Colonic mucosa (tissue), 4 donors: Measurements from ENCODE around the gene IL17RA. TPM values are rescaled to one million over a fixed set of nuclear protein-coding genes. Genes with fewer than 3 reads are reported as not detected.

ENCODE experiments used
- DNase-seq: peaks from one replicate; pipeline ENCODE4 v3.0.0-alpha.2; 2020
- H3K27ac ChIP-seq: fragments of 200-600 bp; one replicate; pipeline ENCODE4 v1.8.0; 2021
- H3K27me3 ChIP-seq: fragments of 200-600 bp; one replicate; pipeline ENCODE4 v1.8.0; 2021
- H3K36me3 ChIP-seq: fragments of 200-600 bp; one replicate; pipeline ENCODE4 v1.8.0; 2021
- H3K4me1 ChIP-seq: fragments of 200-600 bp; one replicate; pipeline ENCODE4 v1.8.0; 2021; ENCODE audit warnings: mild to moderate bottlenecking
- H3K4me3 ChIP-seq: fragments of 200-600 bp; one replicate; pipeline ENCODE4 v1.8.0; 2021
- H3K9ac ChIP-seq, 2 donors: one replicate each; pipeline ENCODE4 v1.7.0; 2013; ENCODE audit warnings: control low read depth in 2 of 2, low read depth in 2 of 2, low read length in 2 of 2
- H3K9me3 ChIP-seq: fragments of 200-600 bp; one replicate; pipeline ENCODE4 v1.8.0; 2021
- CTCF ChIP-seq: fragments of 200-600 bp; IDR thresholded peaks from one replicate; pipeline ENCODE4 v1.8.0; 2022; ENCODE audit warnings: antibody characterized with exemption, mild to moderate bottlenecking
- intact Hi-C: fragments of 100-400 bp; cut with DNase I; formaldehyde crosslinking; loops from one replicate; pipeline ENCODE4 v1.14.1; 2022
- total RNA-seq, 2 donors: library from RNA; stranded (reverse); fragmentation: NEBNext Ultra II Directional in 1 of 2; extraction: Animal tissue kit (Norgen Biotek cat#: 25700) in 1 of 2; gene quantifications; one replicate each; pipeline ENCODE4 v1.2.1, GENCODE V29; 2021
- donor health status: healthy.
- donor health status: DM: no; HTN: no; CAD: no.
- donor health status: DM: no; HTN: no; CAD: no.

IL17RA gene
- total RNA-seq, 2 donors from 2014 or later: 17.2 to 20.2 TPM

GRCh38 chr22:17118342-17118741, 33.5 kb downstream of the IL17RA start:
- H3K27me3 ChIP-seq: peaks cover 27% of the 10 kb centered on the region
- no peak overlapping the region for H3K4me3 ChIP-seq
- intact Hi-C loops: no loop called here
- no peaks in the 10 kb centered on the region for H3K4me1 ChIP-seq
- no peaks in the 10 kb centered on the region for H3K36me3 ChIP-seq
- DNase-seq: no peak
- H3K27ac ChIP-seq: no peak overlapping the region
- TF ChIP-seq CTCF: no peak
- H3K9ac ChIP-seq: no peak overlapping the region
- no peaks in the 10 kb centered on the region for H3K9me3 ChIP-seq

GRCh38 chr22:17119481-17120202, 34.8 kb downstream of the IL17RA start:
- Histone ChIP-seq H3K27ac (no peak overlapping the region), H3K4me1 (no peaks in the 10 kb centered on the region), H3K9me3 (no peaks in the 10 kb centered on the region), H3K27me3 (peaks cover 27% of the 10 kb centered on the region), H3K36me3 (no peaks in the 10 kb centered on the region), H3K4me3 (no peak overlapping the region), H3K9ac (no peak overlapping the region)
- intact Hi-C loops: no loop called here
- peak; percentile 26 for TF ChIP-seq CTCF
- DNase-seq: peak; percentile 45

- Histone ChIP-seq H3K9me3 (no peaks in the 10 kb centered on the region), H3K36me3 (no peaks in the 10 kb centered on the region), H3K27ac (no peak overlapping the region), H3K27me3 (peaks cover 27% of the 10 kb centered on the region), H3K4me1 (no peaks in the 10 kb centered on the region), H3K9ac (no peak overlapping the region), H3K4me3 (no peak overlapping the region)
- DNase-seq: no peak
- no peak for TF ChIP-seq CTCF
- intact Hi-C loops: no loop called here
These were observed 35.5 kb downstream of the IL17RA start for GRCh38 chr22:17120281-17120680.

GRCh38 chr22:17120711-17121232, 36.0 kb downstream of the IL17RA start:
- peak overlapping the region; percentile 52 for H3K4me3 ChIP-seq
- no peaks in the 10 kb centered on the region for H3K4me1 ChIP-seq
- peaks cover 27% of the 10 kb centered on the region for H3K27me3 ChIP-seq
- no peak overlapping the region for H3K9ac ChIP-seq
- H3K27ac ChIP-seq: no peak overlapping the region
- H3K9me3 ChIP-seq: no peaks in the 10 kb centered on the region
- no peaks in the 10 kb centered on the region for H3K36me3 ChIP-seq
- DNase-seq: no peak
- intact Hi-C loops: no loop called here
- no peak for TF ChIP-seq CTCF

- no peak for TF ChIP-seq CTCF
- H3K9ac ChIP-seq: peak within 1 kb of the TSS in 1 of 2 donors; percentile 4
- H3K27ac ChIP-seq: no peak within 1 kb of the TSS
- peaks cover 27% of the 10 kb centered on the region for H3K27me3 ChIP-seq
- H3K4me3 ChIP-seq: peak within 1 kb of the TSS; percentile 52
- no peak for DNase-seq
- H3K36me3 ChIP-seq: no peaks in the 10 kb centered on the region
- no peaks in the 10 kb centered on the region for H3K9me3 ChIP-seq
- intact Hi-C loops: no loop called here
- no peaks in the 10 kb centered on the region for H3K4me1 ChIP-seq
These were observed 36.7 kb downstream of the IL17RA start, which contains the start of gene TMEM121B for GRCh38 chr22:17121233-17122195. TMEM121B (minus strand) TSS chr22:17121360; CDS start chr22:17121127, 233 bp downstream.
